Fibroblast of upper back skin (primary cell): Measurements from ENCODE around the gene TATDN2.

Experiments used
- DNase-seq: peaks from one replicate; pipeline ENCODE4 v3.0.0-alpha.2; 2013

TATDN2 gene

GRCh38 chr3:10320320-10320677 lies 72.0 kb downstream of the TATDN2 start:
- no peak for DNase-seq

- no peak for DNase-seq
Observed at GRCh38 chr3:10321630-10322351, 73.5 kb downstream of the TATDN2 start.

- DNase-seq, result no peak
Observed at GRCh38 chr3:10322352-10322710, 74.1 kb downstream of the TATDN2 start.

GRCh38 chr3:10327592-10327991 lies 79.3 kb downstream of the TATDN2 start:
- DNase-seq, result no peak

GRCh38 chr3:10328460-10329071 lies 80.3 kb downstream of the TATDN2 start:
- no peak for DNase-seq

GRCh38 chr3:10329495-10330015 lies 81.3 kb downstream of the TATDN2 start:
- DNase-seq, result no peak

GRCh38 chr3:10330319-10330718 lies 82.1 kb downstream of the TATDN2 start:
- DNase-seq, result no peak
